ENCODE results near the gene CNBD2.

- TF ChIP-seq CTCF (IDR thresholded peaks at IDR 0.05) (no peak), POLR2A (IDR thresholded peaks at IDR 0.05) (no peak)
These were observed 111.1 kb downstream of the CNBD2 start for GRCh38 chr20:36079486-36079885.
